ENCODE data around the gene ZCCHC2.

Gene ZCCHC2

GRCh38 chr18:62610351-62610700 is 87.5 kb downstream of the ZCCHC2 start:
- no peak for TF ChIP-seq GATA2 (IDR thresholded peaks at IDR 0.05; ENCODE audit: low read depth, low read length)
- no peak for TF ChIP-seq GATA3 (IDR thresholded peaks at IDR 0.05; ENCODE audit: low read depth, low read length)

GRCh38 chr18:62610701-62611411 is 88.0 kb downstream of the ZCCHC2 start:
- TF ChIP-seq GATA2 (IDR thresholded peaks at IDR 0.05; ENCODE audit: low read depth, low read length) (no peak), GATA3 (IDR thresholded peaks at IDR 0.05; ENCODE audit: low read depth, low read length) (no peak)

- TF ChIP-seq GATA3 (IDR thresholded peaks at IDR 0.05; ENCODE audit: low read depth, low read length) (no peak), GATA2 (IDR thresholded peaks at IDR 0.05; ENCODE audit: low read depth, low read length) (no peak)
Measured at GRCh38 chr18:62611453-62612288, 88.8 kb downstream of the ZCCHC2 start.

GRCh38 chr18:62612289-62612645 is 89.4 kb downstream of the ZCCHC2 start:
- TF ChIP-seq GATA3 (IDR thresholded peaks at IDR 0.05; ENCODE audit: low read depth, low read length) (no peak), GATA2 (IDR thresholded peaks at IDR 0.05; ENCODE audit: low read depth, low read length) (no peak)

GRCh38 chr18:62612776-62613175 is 90.0 kb downstream of the ZCCHC2 start:
- TF ChIP-seq GATA3 (IDR thresholded peaks at IDR 0.05; ENCODE audit: low read depth, low read length), result no peak
- no peak for TF ChIP-seq GATA2 (IDR thresholded peaks at IDR 0.05; ENCODE audit: low read depth, low read length)

GRCh38 chr18:62614494-62614893 is 91.7 kb downstream of the ZCCHC2 start:
- TF ChIP-seq GATA3 (IDR thresholded peaks at IDR 0.05; ENCODE audit: low read depth, low read length), result no peak
- TF ChIP-seq GATA2 (IDR thresholded peaks at IDR 0.05; ENCODE audit: low read depth, low read length), result no peak

- TF ChIP-seq GATA3 (IDR thresholded peaks at IDR 0.05; ENCODE audit: low read depth, low read length) (no peak), GATA2 (IDR thresholded peaks at IDR 0.05; ENCODE audit: low read depth, low read length) (no peak)
Measured at GRCh38 chr18:62616331-62616805, 93.5 kb downstream of the ZCCHC2 start.

GRCh38 chr18:62617793-62618591 is 95.2 kb downstream of the ZCCHC2 start:
- TF ChIP-seq GATA3 (IDR thresholded peaks at IDR 0.05; ENCODE audit: low read depth, low read length), result no peak
- no peak for TF ChIP-seq GATA2 (IDR thresholded peaks at IDR 0.05; ENCODE audit: low read depth, low read length)

- TF ChIP-seq GATA2 (IDR thresholded peaks at IDR 0.05; ENCODE audit: low read depth, low read length) (no peak), GATA3 (IDR thresholded peaks at IDR 0.05; ENCODE audit: low read depth, low read length) (no peak)
Measured at GRCh38 chr18:62618735-62619134, 95.9 kb downstream of the ZCCHC2 start.

GRCh38 chr18:62621546-62621945 is 98.7 kb downstream of the ZCCHC2 start:
- TF ChIP-seq GATA2 (IDR thresholded peaks at IDR 0.05; ENCODE audit: low read depth, low read length) (no peak), GATA3 (IDR thresholded peaks at IDR 0.05; ENCODE audit: low read depth, low read length) (no peak)

- TF ChIP-seq GATA3 (IDR thresholded peaks at IDR 0.05; ENCODE audit: low read depth, low read length) (no peak), GATA2 (IDR thresholded peaks at IDR 0.05; ENCODE audit: low read depth, low read length) (no peak)
Measured at GRCh38 chr18:62625019-62625418, 102.2 kb downstream of the ZCCHC2 start.
